Lung (tissue), 12 donors: ENCODE data around the gene ARSG. TPM values are rescaled to one million over a fixed set of nuclear protein-coding genes. Genes with fewer than 3 reads are reported as not detected.

Source experiments
- ATAC-seq: fragments of 200-7000 bp; cut with Tn5 transposase; one replicate; pipeline ENCODE4 v1.9.1; 2020; ENCODE audit warnings: moderate number of reproducible peaks; ENCODE audit not compliant: insufficient read depth, low FRiP score
- DNase-seq, 3 donors: peaks; one replicate each; pipeline ENCODE4 v3.0.0-alpha.2; 2013 to 2017
- H3K27ac ChIP-seq, 2 donors: one replicate each; pipeline ENCODE4 v1.5.1; 2013; ENCODE audit warnings: mild to moderate bottlenecking in 2 of 2, moderate library complexity in 2 of 2, control low read depth in 1 of 2, inconsistent platforms in 1 of 2, low read depth in 1 of 2, low read length in 1 of 2
- H3K27me3 ChIP-seq, 3 donors: one replicate each; pipeline ENCODE4 v1.5.1; 2013; ENCODE audit warnings: low read length in 2 of 3; ENCODE audit not compliant: control insufficient read depth in 3 of 3, insufficient read depth in 3 of 3
- H3K36me3 ChIP-seq, 4 donors: one replicate each; pipeline ENCODE4 v1.5.1; 2013; ENCODE audit warnings: low read length in 4 of 4, mild to moderate bottlenecking in 1 of 4, moderate library complexity in 1 of 4; ENCODE audit not compliant: control insufficient read depth in 4 of 4, insufficient read depth in 4 of 4
- H3K4me1 ChIP-seq, 5 donors: one replicate each; pipeline ENCODE4 v1.5.1; 2013; ENCODE audit warnings: low read length in 5 of 5, mild to moderate bottlenecking in 2 of 5, moderate library complexity in 1 of 5; ENCODE audit not compliant: control insufficient read depth in 5 of 5, insufficient read depth in 5 of 5
- H3K4me3 ChIP-seq: one replicate; pipeline ENCODE4 v1.5.1; 2013; ENCODE audit warnings: mild to moderate bottlenecking, control low read depth, moderate library complexity
- H3K9ac ChIP-seq, 2 donors: one replicate each; pipeline ENCODE4 v1.5.1; 2013; ENCODE audit warnings: low read length in 2 of 2, control low read depth in 1 of 2; ENCODE audit not compliant: insufficient read depth in 1 of 2
- H3K9me3 ChIP-seq, 4 donors: one replicate each; pipeline ENCODE4 v1.5.1; 2013; ENCODE audit warnings: low read length in 3 of 4, mild to moderate bottlenecking in 1 of 4, moderate library complexity in 1 of 4; ENCODE audit not compliant: control insufficient read depth in 4 of 4, insufficient read depth in 3 of 4
- CTCF ChIP-seq: IDR thresholded peaks from 2 replicates; pipeline ENCODE4 v1.5.1; 2012; ENCODE audit warnings: mild to moderate bottlenecking; ENCODE audit errors: control extremely low read depth, extremely low read depth
- WGBS, 2 donors: extraction: QIAGEN DNeasy Blood & Tissue Kit; methylation state at CpG; one replicate each; pipeline ENCODE4 v1.1.7; 2013; 5-methylcytosine and 5-hydroxymethylcytosine counted together
- polyA plus RNA-seq, 2 donors: library from polyadenylated mRNA; stranded (reverse); fragments of 200-250 nt; gene quantifications; one replicate each; pipeline ENCODE4 v1.2.1, GENCODE V29; 2013
- total RNA-seq, 2 donors: library from RNA; depleted of rRNA in 1 of 2; stranded (reverse); fragments of >200 nt in 1 of 2; gene quantifications; one replicate each; pipeline ENCODE4 v1.2.1, GENCODE V29; 2014 to 2021
- donor health status: control.
- donor health status: control.
- donor health status: Bipolar disorder and iron deficiency.
- donor health status: healthy.
- donor health status: DM: yes; HTN: yes; CAD: no.

ARSG gene
- total and polyA plus RNA-seq, 4 donors: 1.5 to 9.3 (median 4.3) TPM

GRCh38 chr17:68290268-68290954 lies 884 bp upstream of the ARSG start:
- Histone ChIP-seq H3K4me1 (peaks cover 0 to 22% (median 8%) of the 10 kb centered on the region in 5 donors), H3K9ac (no peak overlapping the region), H3K9me3 (no peaks in the 10 kb centered on the region), H3K4me3 (peak overlapping the region; percentile 39), H3K27me3 (peaks cover 0 to 49% (median 40%) of the 10 kb centered on the region in 3 donors), H3K36me3 (no peaks in the 10 kb centered on the region), H3K27ac (peak overlapping the region in 1 of 2 donors; percentile 88)
- DNase-seq (peak in 2 of 3 donors; percentile 37), ATAC-seq (no peak)
- no peak for TF ChIP-seq CTCF
- 0 to 1% methylated on average over 50 of the region's 50 CpGs for WGBS, 2 donors

- Histone ChIP-seq H3K36me3 (no peaks in the 10 kb centered on the region), H3K4me3 (peak overlapping the region; percentile 41), H3K9me3 (no peaks in the 10 kb centered on the region), H3K27me3 (peaks cover 0 to 49% (median 40%) of the 10 kb centered on the region in 3 donors), H3K9ac (no peak overlapping the region), H3K4me1 (peaks cover 0 to 22% (median 8%) of the 10 kb centered on the region in 5 donors), H3K27ac (peak overlapping the region; percentile 5 to 87)
- peak; percentile 84 for ATAC-seq
- 1 to 2% methylated on average over 69 to 76 of the region's 76 CpGs for WGBS, 2 donors
- DNase-seq: peak; percentile 64 to 73 (median 68)
- no peak for TF ChIP-seq CTCF
These were observed 767 bp downstream of the ARSG start for GRCh38 chr17:68291836-68292688.

GRCh38 chr17:68292689-68293040 lies 1.4 kb downstream of the ARSG start:
- WGBS, 2 donors: 50 to 53% methylated on average over 9 of the region's 9 CpGs
- peaks cover 0 to 49% (median 40%) of the 10 kb centered on the region in 3 donors for H3K27me3 ChIP-seq
- TF ChIP-seq CTCF: no peak
- no peak overlapping the region for H3K9ac ChIP-seq
- DNase-seq (no peak), ATAC-seq (no peak)
- no peaks in the 10 kb centered on the region for H3K36me3 ChIP-seq
- H3K4me1 ChIP-seq: peaks cover 0 to 22% (median 8%) of the 10 kb centered on the region in 5 donors
- no peak overlapping the region for H3K4me3 ChIP-seq
- H3K9me3 ChIP-seq: no peaks in the 10 kb centered on the region
- H3K27ac ChIP-seq: peak overlapping the region in 1 of 2 donors; percentile 79
